ENCODE data around the gene KIF17. TPM values are rescaled to one million over a fixed set of nuclear protein-coding genes. Genes with fewer than 3 reads are reported as not detected.
A peak's percentile ranks its signal among the peaks of the same experiment; 100 is the strongest.

KIF17 gene
- total RNA-seq, 4 donors from 2014 or later: 0.27 to 21.1 (median 0.79) TPM; not detected in 1

DNA sequence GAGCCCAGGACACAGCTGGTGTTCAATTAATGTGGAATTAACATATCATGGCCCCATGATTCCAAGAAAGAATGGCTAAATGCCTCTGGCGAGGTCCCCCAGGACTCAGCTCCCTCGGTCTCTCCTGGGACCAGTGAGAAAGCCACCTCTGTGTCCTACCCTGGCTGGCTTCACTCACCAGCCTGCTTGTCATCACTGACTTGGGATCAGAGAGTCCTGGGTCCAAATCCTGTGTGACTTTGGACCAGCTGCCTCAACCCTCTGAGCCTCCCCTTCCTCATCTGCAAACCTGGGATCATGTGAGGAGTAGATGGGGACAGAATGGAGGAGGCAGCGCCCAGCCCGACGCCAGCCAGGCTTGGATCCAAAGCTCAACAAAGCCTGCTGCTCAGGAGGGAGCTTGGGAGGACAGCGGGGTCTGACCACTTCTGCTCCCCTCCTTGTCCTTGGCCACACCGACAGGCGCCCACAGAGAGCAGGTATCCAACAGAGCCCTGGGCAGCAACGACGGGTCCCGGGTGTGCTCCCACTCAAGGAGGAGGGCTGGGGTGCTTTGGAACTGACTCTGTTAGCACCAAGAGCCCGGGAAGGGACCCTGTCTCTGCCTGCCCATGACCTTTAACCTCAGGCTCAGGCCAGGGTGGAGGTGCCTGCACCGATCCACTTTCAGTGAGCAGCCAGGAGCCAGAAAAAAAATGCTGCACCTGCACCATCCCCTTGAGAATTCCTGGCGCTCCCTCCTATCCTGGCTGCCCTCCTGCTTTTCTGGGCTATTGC, 11.5 kb upstream of the KIF17 start:
- Histone ChIP-seq H3K4me1 (peaks cover 9 to 25% (median 24%) of the 10 kb centered on the region in 4 donors), H3K27ac (no peak overlapping the region), H3K36me3 (no peaks in the 10 kb centered on the region), H3K9me3 (no peaks in the 10 kb centered on the region), H3K27me3 (peaks cover 50% of the 10 kb centered on the region), H3K4me3 (no peak overlapping the region)
- 54% methylated on average over 14 of the region's 14 CpGs; no CpG with 5 or more reads in 1 of the 2 donors for WGBS, 2 donors (ENCODE audit: low coverage in 1 of 2)
- DNase-seq: no peak
- in situ Hi-C loops (cut with MboI; ENCODE audit: low pct_ligation_motif_present in 1 of 4, low pct_unique_long_range_greater_than_20kb in 1 of 4, low sequenced_read_pairs in 3 of 4): no loop called here
- intact Hi-C loops (cut with DNase I; ENCODE audit: low total_unique reads): no loop called here
- TF ChIP-seq, protein P1, sequence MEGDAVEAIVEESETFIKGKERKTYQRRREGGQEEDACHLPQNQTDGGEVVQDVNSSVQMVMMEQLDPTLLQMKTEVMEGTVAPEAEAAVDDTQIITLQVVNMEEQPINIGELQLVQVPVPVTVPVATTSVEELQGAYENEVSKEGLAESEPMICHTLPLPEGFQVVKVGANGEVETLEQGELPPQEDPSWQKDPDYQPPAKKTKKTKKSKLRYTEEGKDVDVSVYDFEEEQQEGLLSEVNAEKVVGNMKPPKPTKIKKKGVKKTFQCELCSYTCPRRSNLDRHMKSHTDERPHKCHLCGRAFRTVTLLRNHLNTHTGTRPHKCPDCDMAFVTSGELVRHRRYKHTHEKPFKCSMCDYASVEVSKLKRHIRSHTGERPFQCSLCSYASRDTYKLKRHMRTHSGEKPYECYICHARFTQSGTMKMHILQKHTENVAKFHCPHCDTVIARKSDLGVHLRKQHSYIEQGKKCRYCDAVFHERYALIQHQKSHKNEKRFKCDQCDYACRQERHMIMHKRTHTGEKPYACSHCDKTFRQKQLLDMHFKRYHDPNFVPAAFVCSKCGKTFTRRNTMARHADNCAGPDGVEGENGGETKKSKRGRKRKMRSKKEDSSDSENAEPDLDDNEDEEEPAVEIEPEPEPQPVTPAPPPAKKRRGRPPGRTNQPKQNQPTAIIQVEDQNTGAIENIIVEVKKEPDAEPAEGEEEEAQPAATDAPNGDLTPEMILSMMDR (IDR thresholded peaks at IDR 0.05): no peak
- TF ChIP-seq EP300 (IDR thresholded peaks at IDR 0.05; ENCODE audit: low read depth) (no peak), POLR2A (IDR thresholded peaks at IDR 0.05) (no peak), POLR2AphosphoS5 (IDR thresholded peaks at IDR 0.05) (no peak)

DNA sequence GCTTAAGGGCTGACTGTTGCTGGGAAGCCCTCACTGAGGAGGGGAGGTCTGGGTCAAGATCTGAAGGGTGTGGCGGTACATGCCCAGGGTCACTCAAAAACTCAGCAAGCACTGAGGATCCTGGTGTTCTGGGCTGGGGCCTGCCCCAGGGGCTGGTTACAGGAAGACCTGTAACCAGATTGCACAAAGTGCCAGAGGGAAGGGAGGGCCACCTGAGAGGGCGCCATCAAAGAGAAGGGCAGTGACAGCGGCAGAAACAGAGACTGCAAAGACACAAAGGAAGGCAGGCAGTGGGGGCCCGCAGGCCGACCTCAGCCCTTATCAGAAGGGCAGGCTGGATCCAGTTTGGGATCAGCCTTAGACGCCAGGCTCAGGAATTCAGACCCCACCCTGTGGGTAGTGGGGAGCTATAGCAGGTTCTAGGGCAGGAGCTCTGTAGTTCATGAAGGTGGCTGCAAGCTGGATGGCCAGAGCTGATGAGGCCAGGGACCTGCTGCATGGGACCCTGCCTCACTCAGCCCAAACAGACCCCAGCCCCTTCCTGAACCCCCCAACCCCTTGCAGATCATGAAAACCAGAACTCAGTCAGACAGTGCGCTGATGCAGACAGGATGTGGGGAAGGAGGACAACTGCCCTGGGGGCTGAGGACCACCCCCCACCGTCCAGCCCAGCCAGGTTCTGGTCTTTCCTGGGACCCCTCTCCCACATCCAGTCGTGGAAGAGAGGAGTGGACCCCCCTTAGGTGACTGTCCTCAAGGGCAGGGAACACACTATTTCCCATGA, 10.8 kb upstream of the KIF17 start:
- no peak overlapping the region for H3K4me3 ChIP-seq
- H3K36me3 ChIP-seq: no peaks in the 10 kb centered on the region
- DNase-seq: peak; percentile 2
- H3K27me3 ChIP-seq: peaks cover 50% of the 10 kb centered on the region
- 65% methylated on average over 9 of the region's 9 CpGs; no CpG with 5 or more reads in 1 of the 2 donors for WGBS, 2 donors (ENCODE audit: low coverage in 1 of 2)
- no peaks in the 10 kb centered on the region for H3K9me3 ChIP-seq
- no peak overlapping the region for H3K27ac ChIP-seq
- in situ Hi-C loops (cut with MboI; ENCODE audit: low pct_ligation_motif_present in 1 of 4, low pct_unique_long_range_greater_than_20kb in 1 of 4, low sequenced_read_pairs in 3 of 4) (no loop called here), intact Hi-C loops (cut with DNase I; ENCODE audit: low total_unique reads) (no loop called here)
- TF ChIP-seq, protein P1 (IDR thresholded peaks at IDR 0.05): no peak
- no peak for TF ChIP-seq POLR2AphosphoS5 (IDR thresholded peaks at IDR 0.05)
- no peak for TF ChIP-seq POLR2A (IDR thresholded peaks at IDR 0.05)
- TF ChIP-seq EP300 (IDR thresholded peaks at IDR 0.05; ENCODE audit: low read depth): no peak
- H3K4me1 ChIP-seq: peaks cover 9 to 22% (median 21%) of the 10 kb centered on the region in 4 donors

DNA sequence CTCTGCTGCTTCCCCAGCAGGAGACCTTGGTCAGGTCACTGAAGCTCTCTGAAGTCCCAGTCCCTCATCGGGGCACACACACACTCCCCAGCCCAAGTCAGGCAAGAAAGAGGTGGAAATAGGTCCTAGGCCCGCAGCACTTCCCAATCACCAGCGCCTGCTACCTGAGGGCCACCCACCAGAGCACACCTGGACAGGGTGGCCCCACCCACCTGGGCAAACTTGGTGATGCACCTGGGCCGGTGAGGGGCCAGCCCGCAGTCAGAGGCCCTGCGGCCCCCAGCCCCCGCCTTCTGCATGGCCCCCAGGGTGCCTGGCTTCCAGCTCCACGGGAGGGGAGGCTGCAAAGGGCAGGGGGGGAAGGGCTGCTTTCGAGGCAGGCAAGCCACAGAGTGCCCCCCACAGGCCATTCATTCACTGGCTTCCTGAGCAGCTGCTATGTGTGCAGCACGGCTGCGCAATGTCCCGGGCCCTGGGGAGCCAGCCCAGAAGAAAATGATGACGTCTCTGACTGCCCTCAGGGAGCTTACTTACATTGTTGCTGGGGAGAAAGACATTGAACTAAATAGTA, 10.0 kb upstream of the KIF17 start:
- H3K9me3 ChIP-seq: no peaks in the 10 kb centered on the region
- TF ChIP-seq POLR2AphosphoS5 (IDR thresholded peaks at IDR 0.05): no peak
- TF ChIP-seq, protein P1 (IDR thresholded peaks at IDR 0.05): no peak
- no peak for TF ChIP-seq EP300 (IDR thresholded peaks at IDR 0.05; ENCODE audit: low read depth)
- TF ChIP-seq POLR2A (IDR thresholded peaks at IDR 0.05): no peak
- in situ Hi-C loops (cut with MboI; ENCODE audit: low pct_ligation_motif_present in 1 of 4, low pct_unique_long_range_greater_than_20kb in 1 of 4, low sequenced_read_pairs in 3 of 4) (no loop called here), intact Hi-C loops (cut with DNase I; ENCODE audit: low total_unique reads) (no loop called here)
- no peak overlapping the region for H3K27ac ChIP-seq
- DNase-seq: no peak
- H3K4me1 ChIP-seq: peaks cover 7 to 14% (median 14%) of the 10 kb centered on the region in 4 donors
- no peaks in the 10 kb centered on the region for H3K36me3 ChIP-seq
- no peak overlapping the region for H3K4me3 ChIP-seq
- WGBS, 2 donors (ENCODE audit: low coverage in 1 of 2): 51% methylated on average over 6 of the region's 13 CpGs; no CpG with 5 or more reads in 1 of the 2 donors
- peaks cover 50% of the 10 kb centered on the region for H3K27me3 ChIP-seq
